HEK293 (cell line): ENCODE results near the gene COMMD3.
A peak's percentile ranks its signal among the peaks of the same experiment; 100 is the strongest.

Source experiments
- CTCF ChIA-PET: fragments of 350-600 bp; formaldehyde crosslinking; extraction: SDS; loops from one replicate; lab custom pipeline; 2021; ENCODE audit warnings: antibody characterized with exemption; lab: Yijun Ruan, JAX
- POLR2A ChIA-PET: fragments of 300-600 bp; formaldehyde crosslinking; extraction: SDS; loops from one replicate; lab custom pipeline; 2020; ENCODE audit warnings: antibody characterized with exemption, inconsistent platforms; lab: Yijun Ruan, JAX
- H3K27ac ChIP-seq: fragments of 200-500 bp; sonication (Bioruptor generic); 2 replicates; pipeline ENCODE4 v1.5.1; 2014; ENCODE audit warnings: low read depth, low read length, control low read depth, inconsistent platforms; ENCODE audit errors: extremely low read depth
- H3K36me3 ChIP-seq, 2 experiments: fragments of 200-500 bp in 1 of 2; sonication (Bioruptor generic) in 1 of 2; 1 replicate in 1 of 2; 2 replicates in 1 of 2; pipeline ENCODE4 v1.5.1; 2014 to 2017; ENCODE audit warnings: inconsistent platforms in 2 of 2, low read length in 2 of 2; ENCODE audit not compliant: control insufficient read depth in 2 of 2, insufficient read depth in 1 of 2
- H3K4me1 ChIP-seq: fragments of 200-500 bp; sonication (Bioruptor generic); 2 replicates; pipeline ENCODE4 v1.5.1; 2014; ENCODE audit warnings: mild to moderate bottlenecking, low read length, inconsistent platforms; ENCODE audit not compliant: control insufficient read depth, insufficient read depth
- H3K4me3 ChIP-seq: 2 replicates; pipeline ENCODE4 v1.5.1; 2011; ENCODE audit warnings: low read depth, mild to moderate bottlenecking, control low read depth, low read length, moderate library complexity
- H3K9me3 ChIP-seq: fragments of 200-500 bp; sonication (Bioruptor generic); 2 replicates; pipeline ENCODE4 v1.5.1; 2014; ENCODE audit warnings: low read depth, low read length, inconsistent platforms; ENCODE audit not compliant: control insufficient read depth, insufficient read depth
- GLIS1 ChIP-seq: fragments of 450-650 bp; formaldehyde crosslinking; IDR thresholded peaks from 2 replicates; pipeline ENCODE4 v1.5.1; 2016; ENCODE audit warnings: missing biosample characterization, missing genetic modification characterization
- RBAK ChIP-seq: fragments of 450-650 bp; formaldehyde crosslinking; IDR thresholded peaks from 2 replicates; pipeline ENCODE4 v1.5.1; 2016; ENCODE audit warnings: missing biosample characterization, missing genetic modification characterization
- SP7 ChIP-seq: fragments of 450-650 bp; formaldehyde crosslinking; IDR thresholded peaks from 2 replicates; pipeline ENCODE4 v1.5.1; 2016; ENCODE audit warnings: missing biosample characterization, missing genetic modification characterization
- ZBTB1 ChIP-seq: fragments of 450-650 bp; formaldehyde crosslinking; IDR thresholded peaks from 2 replicates; pipeline ENCODE4 v1.5.1; 2016; ENCODE audit warnings: missing biosample characterization, missing genetic modification characterization
- ZFP37 ChIP-seq: fragments of 450-650 bp; formaldehyde crosslinking; IDR thresholded peaks from 2 replicates; pipeline ENCODE4 v1.5.1; 2016; ENCODE audit warnings: missing biosample characterization, missing genetic modification characterization
- ZNF10 ChIP-seq: fragments of 450-650 bp; formaldehyde crosslinking; IDR thresholded peaks from 2 replicates; pipeline ENCODE4 v1.5.1; 2017; ENCODE audit warnings: missing biosample characterization, missing genetic modification characterization
- ZNF174 ChIP-seq: fragments of 450-650 bp; formaldehyde crosslinking; IDR thresholded peaks from 2 replicates; pipeline ENCODE4 v1.5.0; 2017; ENCODE audit warnings: missing biosample characterization, mild to moderate bottlenecking, missing genetic modification characterization
- ZNF175 ChIP-seq: fragments of 450-650 bp; formaldehyde crosslinking; IDR thresholded peaks from 2 replicates; pipeline ENCODE4 v1.5.1; 2016; ENCODE audit warnings: missing biosample characterization, missing genetic modification characterization
- ZNF24 ChIP-seq: fragments of 450-650 bp; formaldehyde crosslinking; IDR thresholded peaks from 2 replicates; pipeline ENCODE4 v1.5.1; 2016; ENCODE audit warnings: missing biosample characterization, missing genetic modification characterization
- ZNF324 ChIP-seq: fragments of 450-650 bp; formaldehyde crosslinking; IDR thresholded peaks from 2 replicates; pipeline ENCODE4 v1.5.1; 2016; ENCODE audit warnings: missing biosample characterization, missing genetic modification characterization
- ZNF350 ChIP-seq: fragments of 450-650 bp; formaldehyde crosslinking; IDR thresholded peaks from 2 replicates; pipeline ENCODE4 v1.5.0; 2017; ENCODE audit warnings: missing biosample characterization, mild to moderate bottlenecking, missing genetic modification characterization
- ZNF530 ChIP-seq: fragments of 450-650 bp; formaldehyde crosslinking; IDR thresholded peaks from 2 replicates; pipeline ENCODE4 v1.5.1; 2016; ENCODE audit warnings: low read depth, missing biosample characterization, missing genetic modification characterization
- ZNF571 ChIP-seq: fragments of 450-650 bp; formaldehyde crosslinking; IDR thresholded peaks from 2 replicates; pipeline ENCODE4 v1.5.0; 2017; ENCODE audit warnings: missing biosample characterization, missing genetic modification characterization
- ZNF629 ChIP-seq: fragments of 450-650 bp; formaldehyde crosslinking; IDR thresholded peaks from 2 replicates; pipeline ENCODE4 v1.5.1; 2017; ENCODE audit warnings: missing biosample characterization, missing genetic modification characterization
- ZNF660 ChIP-seq: fragments of 450-650 bp; IDR thresholded peaks from 2 replicates; pipeline ENCODE4 v1.5.1; 2018; ENCODE audit warnings: missing biosample characterization, mild to moderate bottlenecking, missing genetic modification characterization
- ZNF664 ChIP-seq: fragments of 450-650 bp; formaldehyde crosslinking; IDR thresholded peaks from 2 replicates; pipeline ENCODE4 v1.5.1; 2016; ENCODE audit warnings: missing biosample characterization, missing genetic modification characterization
- ZNF692 ChIP-seq: fragments of 450-650 bp; formaldehyde crosslinking; IDR thresholded peaks from 2 replicates; pipeline ENCODE4 v1.5.1; 2016; ENCODE audit warnings: missing biosample characterization, missing genetic modification characterization
- ZNF701 ChIP-seq: fragments of 450-650 bp; formaldehyde crosslinking; IDR thresholded peaks from 2 replicates; pipeline ENCODE4 v1.5.1; 2016; ENCODE audit warnings: missing biosample characterization, missing genetic modification characterization
- TF ChIP-seq, protein P1 (sequence below): fragments of 450-650 bp; formaldehyde crosslinking; IDR thresholded peaks from 2 replicates; pipeline ENCODE4 v1.5.1; 2016; ENCODE audit warnings: missing biosample characterization, missing genetic modification characterization, borderline replicate concordance
- TF ChIP-seq, protein P2 (sequence below): fragments of 450-650 bp; formaldehyde crosslinking; IDR thresholded peaks from 2 replicates; pipeline ENCODE4 v1.5.1; 2016; ENCODE audit warnings: missing biosample characterization, missing genetic modification characterization
- TF ChIP-seq, protein P3 (sequence below): fragments of 450-650 bp; formaldehyde crosslinking; IDR thresholded peaks from 2 replicates; pipeline ENCODE4 v1.5.1; 2017; ENCODE audit warnings: missing biosample characterization, missing genetic modification characterization

COMMD3 gene

DNA sequence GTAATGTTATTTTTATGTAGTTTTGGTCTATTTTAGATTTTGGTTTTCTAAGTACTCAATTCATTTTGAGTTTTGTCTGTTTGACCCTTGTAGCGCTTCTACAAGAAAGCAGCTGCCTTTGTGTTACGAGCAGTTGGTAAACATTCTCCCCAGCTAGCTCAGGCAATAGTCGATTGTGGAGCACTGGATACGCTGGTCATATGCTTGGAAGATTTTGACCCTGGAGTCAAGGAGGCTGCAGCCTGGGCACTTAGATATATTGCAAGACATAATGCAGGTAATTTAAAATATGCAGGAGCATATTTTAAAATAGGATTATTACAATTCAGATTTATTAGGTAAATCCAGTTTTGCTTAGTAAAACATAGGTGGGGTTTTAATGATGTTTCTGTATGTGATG, 52.2 kb downstream of the COMMD3 start (continued):
- TF ChIP-seq, protein P1, sequence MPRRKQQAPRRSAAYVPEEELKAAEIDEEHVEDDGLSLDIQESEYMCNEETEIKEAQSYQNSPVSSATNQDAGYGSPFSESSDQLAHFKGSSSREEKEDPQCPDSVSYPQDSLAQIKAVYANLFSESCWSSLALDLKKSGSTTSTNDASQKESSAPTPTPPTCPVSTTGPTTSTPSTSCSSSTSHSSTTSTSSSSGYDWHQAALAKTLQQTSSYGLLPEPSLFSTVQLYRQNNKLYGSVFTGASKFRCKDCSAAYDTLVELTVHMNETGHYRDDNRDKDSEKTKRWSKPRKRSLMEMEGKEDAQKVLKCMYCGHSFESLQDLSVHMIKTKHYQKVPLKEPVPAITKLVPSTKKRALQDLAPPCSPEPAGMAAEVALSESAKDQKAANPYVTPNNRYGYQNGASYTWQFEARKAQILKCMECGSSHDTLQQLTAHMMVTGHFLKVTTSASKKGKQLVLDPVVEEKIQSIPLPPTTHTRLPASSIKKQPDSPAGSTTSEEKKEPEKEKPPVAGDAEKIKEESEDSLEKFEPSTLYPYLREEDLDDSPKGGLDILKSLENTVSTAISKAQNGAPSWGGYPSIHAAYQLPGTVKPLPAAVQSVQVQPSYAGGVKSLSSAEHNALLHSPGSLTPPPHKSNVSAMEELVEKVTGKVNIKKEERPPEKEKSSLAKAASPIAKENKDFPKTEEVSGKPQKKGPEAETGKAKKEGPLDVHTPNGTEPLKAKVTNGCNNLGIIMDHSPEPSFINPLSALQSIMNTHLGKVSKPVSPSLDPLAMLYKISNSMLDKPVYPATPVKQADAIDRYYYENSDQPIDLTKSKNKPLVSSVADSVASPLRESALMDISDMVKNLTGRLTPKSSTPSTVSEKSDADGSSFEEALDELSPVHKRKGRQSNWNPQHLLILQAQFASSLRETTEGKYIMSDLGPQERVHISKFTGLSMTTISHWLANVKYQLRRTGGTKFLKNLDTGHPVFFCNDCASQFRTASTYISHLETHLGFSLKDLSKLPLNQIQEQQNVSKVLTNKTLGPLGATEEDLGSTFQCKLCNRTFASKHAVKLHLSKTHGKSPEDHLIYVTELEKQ (tag by site-specific recombination): no peak
- TF ChIP-seq, all 188 proteins: peak for 0

DNA sequence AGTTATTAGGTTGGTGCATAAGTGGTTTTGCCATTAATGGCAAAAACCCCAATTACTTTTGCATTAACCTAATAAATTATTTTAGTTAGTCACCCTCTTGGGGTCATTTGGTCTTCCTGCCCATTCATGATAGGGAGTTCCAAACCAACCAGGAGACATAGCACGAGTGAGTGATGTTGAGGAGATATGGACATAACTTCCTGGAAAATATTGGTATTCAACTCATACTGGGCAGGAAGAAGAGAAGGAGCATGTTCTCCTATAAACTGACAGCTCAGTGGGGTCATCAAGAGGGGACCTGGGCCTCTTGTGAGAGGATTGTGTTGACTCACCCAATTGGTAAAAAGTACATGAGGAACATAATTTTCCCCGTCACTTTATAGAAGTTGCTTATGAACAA, 52.8 kb downstream of the COMMD3 start:
- H3K9me3 ChIP-seq: no peaks in the 10 kb centered on the region
- ChIA-PET CTCF (no interaction called here), POLR2A (no interaction called here)
- H3K4me1 ChIP-seq: no peaks in the 10 kb centered on the region
- H3K36me3 ChIP-seq: no peaks in the 10 kb centered on the region
- TF ChIP-seq ZNF660 (no peak), ZNF350 (tag by site-specific recombination) (no peak), ZNF571 (no peak), ZNF175 (tag by site-specific recombination) (no peak), ZNF701 (no peak), ZNF530 (no peak)
- no peak overlapping the region for H3K4me3 ChIP-seq
- no peak overlapping the region for H3K27ac ChIP-seq

- ChIA-PET POLR2A (no interaction called here), CTCF (interaction anchor here (0.6 to 0.8 kb wide), 2 partner anchors 26 to 155 kb away, joined by 3 read pairs; no protein-coding TSS in a partner anchor)
- H3K4me3 ChIP-seq: no peak overlapping the region
- no peak overlapping the region for H3K27ac ChIP-seq
- no peaks in the 10 kb centered on the region for H3K36me3 ChIP-seq
- H3K9me3 ChIP-seq: no peaks in the 10 kb centered on the region
- H3K4me1 ChIP-seq: no peaks in the 10 kb centered on the region
- peak; percentile 33; the same call in 1 of the 2 replicates for TF ChIP-seq RBAK
- TF ChIP-seq, protein P1 (tag by site-specific recombination): peak; percentile 25; the same call in 1 of the 2 replicates
- peak; percentile 36; the same call in 1 of the 2 replicates for TF ChIP-seq ZNF24 (tag by site-specific recombination)
- TF ChIP-seq, protein P2, sequence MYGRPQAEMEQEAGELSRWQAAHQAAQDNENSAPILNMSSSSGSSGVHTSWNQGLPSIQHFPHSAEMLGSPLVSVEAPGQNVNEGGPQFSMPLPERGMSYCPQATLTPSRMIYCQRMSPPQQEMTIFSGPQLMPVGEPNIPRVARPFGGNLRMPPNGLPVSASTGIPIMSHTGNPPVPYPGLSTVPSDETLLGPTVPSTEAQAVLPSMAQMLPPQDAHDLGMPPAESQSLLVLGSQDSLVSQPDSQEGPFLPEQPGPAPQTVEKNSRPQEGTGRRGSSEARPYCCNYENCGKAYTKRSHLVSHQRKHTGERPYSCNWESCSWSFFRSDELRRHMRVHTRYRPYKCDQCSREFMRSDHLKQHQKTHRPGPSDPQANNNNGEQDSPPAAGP (tag by site-specific recombination): 0 out of 2 replicates have a peak, but pooled peaks have one; percentile 18
- 0 out of 2 replicates have a peak, but pooled peaks have one; percentile 36 for TF ChIP-seq ZFP37 (tag by site-specific recombination)
- peak; percentile 95 for TF ChIP-seq ZNF629 (tag by site-specific recombination)
- TF ChIP-seq ZNF660: peak; percentile 84
- TF ChIP-seq ZNF174 (tag by site-specific recombination): no peak
- TF ChIP-seq ZNF324 (tag by site-specific recombination): 0 out of 2 replicates have a peak, but pooled peaks have one; percentile 57
- peak; percentile 53; the same call in 1 of the 2 replicates for TF ChIP-seq ZNF692 (tag by site-specific recombination)
- TF ChIP-seq, protein P3, sequence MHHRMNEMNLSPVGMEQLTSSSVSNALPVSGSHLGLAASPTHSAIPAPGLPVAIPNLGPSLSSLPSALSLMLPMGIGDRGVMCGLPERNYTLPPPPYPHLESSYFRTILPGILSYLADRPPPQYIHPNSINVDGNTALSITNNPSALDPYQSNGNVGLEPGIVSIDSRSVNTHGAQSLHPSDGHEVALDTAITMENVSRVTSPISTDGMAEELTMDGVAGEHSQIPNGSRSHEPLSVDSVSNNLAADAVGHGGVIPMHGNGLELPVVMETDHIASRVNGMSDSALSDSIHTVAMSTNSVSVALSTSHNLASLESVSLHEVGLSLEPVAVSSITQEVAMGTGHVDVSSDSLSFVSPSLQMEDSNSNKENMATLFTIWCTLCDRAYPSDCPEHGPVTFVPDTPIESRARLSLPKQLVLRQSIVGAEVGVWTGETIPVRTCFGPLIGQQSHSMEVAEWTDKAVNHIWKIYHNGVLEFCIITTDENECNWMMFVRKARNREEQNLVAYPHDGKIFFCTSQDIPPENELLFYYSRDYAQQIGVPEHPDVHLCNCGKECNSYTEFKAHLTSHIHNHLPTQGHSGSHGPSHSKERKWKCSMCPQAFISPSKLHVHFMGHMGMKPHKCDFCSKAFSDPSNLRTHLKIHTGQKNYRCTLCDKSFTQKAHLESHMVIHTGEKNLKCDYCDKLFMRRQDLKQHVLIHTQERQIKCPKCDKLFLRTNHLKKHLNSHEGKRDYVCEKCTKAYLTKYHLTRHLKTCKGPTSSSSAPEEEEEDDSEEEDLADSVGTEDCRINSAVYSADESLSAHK (tag by site-specific recombination): no peak
- TF ChIP-seq ZNF664 (tag by site-specific recombination): peak; percentile 100
- TF ChIP-seq SP7 (tag by site-specific recombination): peak; percentile 44; the same call in 1 of the 2 replicates
- TF ChIP-seq ZBTB1 (tag by site-specific recombination): no peak
- 0 out of 2 replicates have a peak, but pooled peaks have one; percentile 57 for TF ChIP-seq ZNF10 (tag by site-specific recombination)
- no peak for TF ChIP-seq GLIS1
Measured at GRCh38 chr10:22369434-22370072, 53.4 kb downstream of the COMMD3 start.
